Sigmoid colon (tissue), 4 donors: Measurements from ENCODE around the gene SMAP2.

Source experiments
- EP300 ChIP-seq, 4 donors: sonication (generic); formaldehyde crosslinking; IDR thresholded peaks; one replicate each; pipeline ENCODE4 v1.6.1; 2017; ENCODE audit warnings: antibody characterized with exemption in 4 of 4
- POLR2A ChIP-seq, 2 donors: fragments of 450-650 bp; IDR thresholded peaks; one replicate each; pipeline ENCODE4 v1.6.1; 2016; ENCODE audit warnings: antibody characterized with exemption in 2 of 2, mild to moderate bottlenecking in 2 of 2, moderate library complexity in 2 of 2
- POLR2AphosphoS5 ChIP-seq, 4 donors: sonication (generic); formaldehyde crosslinking; IDR thresholded peaks; one replicate each; pipeline ENCODE4 v1.6.1; 2017; ENCODE audit warnings: antibody characterized with exemption in 4 of 4
- TF ChIP-seq, protein P1 (sequence below), 4 experiments: fragments of 450-650 bp in 3 of 4; fragments of 200-600 bp in 1 of 4; IDR thresholded peaks; one replicate each; pipeline ENCODE4 v1.5.1; 2016 to 2019; ENCODE audit warnings: antibody characterized with exemption in 4 of 4, mild to moderate bottlenecking in 3 of 4, moderate library complexity in 2 of 4

DNA sequence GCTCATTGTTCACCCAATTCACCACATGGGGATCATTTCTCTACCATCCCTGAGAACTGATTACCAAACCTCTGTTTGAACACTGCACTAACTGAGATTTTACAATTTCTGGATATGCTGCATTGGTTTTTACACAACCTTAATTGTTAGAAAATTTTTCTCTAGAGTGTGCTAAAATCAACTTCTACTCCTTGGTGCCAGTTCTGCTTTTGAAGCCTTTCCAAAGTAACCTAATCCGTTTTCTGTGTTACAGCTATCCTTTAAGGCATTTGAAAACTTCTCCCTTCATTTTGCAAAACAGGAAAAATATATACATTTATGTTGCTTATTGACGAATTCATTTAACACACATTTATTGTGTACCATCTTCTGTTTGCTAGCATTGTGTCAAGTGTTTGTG lies 23.7 kb downstream of the SMAP2 start:
- TF ChIP-seq, protein P1, sequence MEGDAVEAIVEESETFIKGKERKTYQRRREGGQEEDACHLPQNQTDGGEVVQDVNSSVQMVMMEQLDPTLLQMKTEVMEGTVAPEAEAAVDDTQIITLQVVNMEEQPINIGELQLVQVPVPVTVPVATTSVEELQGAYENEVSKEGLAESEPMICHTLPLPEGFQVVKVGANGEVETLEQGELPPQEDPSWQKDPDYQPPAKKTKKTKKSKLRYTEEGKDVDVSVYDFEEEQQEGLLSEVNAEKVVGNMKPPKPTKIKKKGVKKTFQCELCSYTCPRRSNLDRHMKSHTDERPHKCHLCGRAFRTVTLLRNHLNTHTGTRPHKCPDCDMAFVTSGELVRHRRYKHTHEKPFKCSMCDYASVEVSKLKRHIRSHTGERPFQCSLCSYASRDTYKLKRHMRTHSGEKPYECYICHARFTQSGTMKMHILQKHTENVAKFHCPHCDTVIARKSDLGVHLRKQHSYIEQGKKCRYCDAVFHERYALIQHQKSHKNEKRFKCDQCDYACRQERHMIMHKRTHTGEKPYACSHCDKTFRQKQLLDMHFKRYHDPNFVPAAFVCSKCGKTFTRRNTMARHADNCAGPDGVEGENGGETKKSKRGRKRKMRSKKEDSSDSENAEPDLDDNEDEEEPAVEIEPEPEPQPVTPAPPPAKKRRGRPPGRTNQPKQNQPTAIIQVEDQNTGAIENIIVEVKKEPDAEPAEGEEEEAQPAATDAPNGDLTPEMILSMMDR (IDR thresholded peaks at IDR 0.05): no peak
- TF ChIP-seq POLR2AphosphoS5 (IDR thresholded peaks at IDR 0.05) (no peak), POLR2A (IDR thresholded peaks at IDR 0.05) (no peak), EP300 (IDR thresholded peaks at IDR 0.05) (no peak)
